GM23338 (cell line): Measurements from ENCODE around the gene ACP2. TPM values are rescaled to one million over a fixed set of nuclear protein-coding genes. Genes with fewer than 3 reads are reported as not detected.

Experiments
- ATAC-seq: fragments of 200-7000 bp; cut with Tn5 transposase; 3 replicates; pipeline ENCODE4 v1.9.1; 2020
- DNase-seq: peaks from one replicate; pipeline ENCODE4 v3.0.0-alpha.2; 2015; ENCODE audit warnings: low spot score
- H2AFZ ChIP-seq: fragments of 200-600 bp; sonication (generic); 2 replicates; pipeline ENCODE4 v1.8.0; 2016; ENCODE audit warnings: antibody characterized with exemption, mild to moderate bottlenecking, moderate library complexity
- H3F3A ChIP-seq: fragments of 200-600 bp; sonication (generic); replicated peaks from 2 replicates; pipeline ENCODE4 v1.8.0; 2017; ENCODE audit warnings: antibody characterized with exemption, mixed run types, low read depth
- H3K27ac ChIP-seq: fragments of 200-600 bp; sonication (generic); 2 replicates; pipeline ENCODE4 v1.6.1; 2016; ENCODE audit warnings: low read depth
- H3K27me3 ChIP-seq: fragments of 200-600 bp; sonication (generic); 2 replicates; pipeline ENCODE4 v1.8.0; 2016; ENCODE audit warnings: mild to moderate bottlenecking, mixed run types, moderate library complexity; ENCODE audit not compliant: insufficient read depth
- H3K36me3 ChIP-seq: fragments of 200-600 bp; sonication (generic); 2 replicates; pipeline ENCODE4 v1.8.0; 2016; ENCODE audit warnings: mild to moderate bottlenecking; ENCODE audit not compliant: insufficient read depth
- H3K4me1 ChIP-seq: fragments of 200-600 bp; sonication (generic); 2 replicates; pipeline ENCODE4 v1.8.0; 2016; ENCODE audit warnings: mild to moderate bottlenecking, moderate library complexity; ENCODE audit not compliant: insufficient read depth
- H3K4me2 ChIP-seq: fragments of 200-600 bp; sonication (generic); 2 replicates; pipeline ENCODE4 v1.7.1; 2017; ENCODE audit warnings: mixed run types
- H3K4me3 ChIP-seq: fragments of 200-600 bp; sonication (generic); 2 replicates; pipeline ENCODE4 v1.6.1; 2016; ENCODE audit warnings: mixed run types
- H3K79me2 ChIP-seq: fragments of 200-600 bp; sonication (generic); replicated peaks from 2 replicates; pipeline ENCODE4 v1.8.0; 2017; ENCODE audit warnings: mild to moderate bottlenecking; ENCODE audit not compliant: insufficient read depth
- H3K9me2 ChIP-seq: fragments of 200-600 bp; sonication (generic); 2 replicates; pipeline ENCODE4 v1.8.0; 2017; ENCODE audit not compliant: insufficient read depth
- H4K20me1 ChIP-seq: fragments of 200-600 bp; sonication (generic); replicated peaks from 2 replicates; pipeline ENCODE4 v1.8.0; 2017; ENCODE audit warnings: mild to moderate bottlenecking; ENCODE audit not compliant: insufficient read depth
- H3K27ac Mint-ChIP-seq: 2 replicates; pipeline ENCODE4 v1.8.0; 2020; ENCODE audit warnings: inconsistent platforms, mild to moderate bottlenecking, moderate library complexity, mixed read lengths
- H3K27me3 Mint-ChIP-seq: 3 replicates; pipeline ENCODE4 v1.8.0; 2022; ENCODE audit warnings: low read depth, mild to moderate bottlenecking, moderate library complexity, mixed read lengths, inconsistent platforms; ENCODE audit not compliant: insufficient read depth, poor library complexity
- H3K36me3 Mint-ChIP-seq: 3 replicates; pipeline ENCODE4 v1.8.0; 2021; ENCODE audit warnings: low read depth, mild to moderate bottlenecking, inconsistent platforms, moderate library complexity, mixed read lengths
- H3K4me1 Mint-ChIP-seq: 3 replicates; pipeline ENCODE4 v1.8.0; 2020; ENCODE audit warnings: mild to moderate bottlenecking, inconsistent platforms, mixed read lengths
- H3K4me3 Mint-ChIP-seq: 3 replicates; pipeline ENCODE4 v1.8.0; 2021; ENCODE audit warnings: moderate library complexity, mild to moderate bottlenecking, inconsistent platforms, mixed read lengths
- H3K9me3 Mint-ChIP-seq: 3 replicates; pipeline ENCODE4 v1.8.0; 2020; ENCODE audit warnings: moderate library complexity, mild to moderate bottlenecking, inconsistent platforms, mixed read lengths
- JUNB ChIP-seq: IDR thresholded peaks from one replicate; pipeline ENCODE4 v1.6.1; 2016; ENCODE audit warnings: antibody characterized with exemption; ENCODE audit not compliant: unreplicated experiment
- NANOG ChIP-seq: IDR thresholded peaks from 2 replicates; pipeline ENCODE4 v1.6.1; 2016; ENCODE audit warnings: antibody characterized with exemption, borderline replicate concordance
- POLR2AphosphoS5 ChIP-seq: IDR thresholded peaks from 2 replicates; pipeline ENCODE4 v1.6.1; 2016; ENCODE audit warnings: antibody characterized with exemption, low read depth
- ZNF331 ChIP-seq: fragments of 250-450 bp; sonication (Bioruptor Pico); IDR thresholded peaks from 2 replicates; pipeline ENCODE4 v1.5.0; 2020; ENCODE audit warnings: low read depth, mild to moderate bottlenecking, moderate library complexity
- polyA plus RNA-seq: library from polyadenylated mRNA; unstranded; fragments of >200 nt; fragmentation: Nextera tagmentation; extraction: Ambion mirVana; gene quantifications from 2 replicates; pipeline ENCODE4 v1.2.1, GENCODE V29; 2016
- total RNA-seq: library from RNA; depleted of rRNA; stranded (reverse); fragments of >200 nt; shearing (Covaris generic); gene quantifications from 2 replicates; pipeline ENCODE4 v1.2.3, GENCODE V29; 2014
- TF ChIP-seq, protein P1 (sequence below), 2 experiments: fragments of 200-600 bp in 1 of 2; sonication (generic) in 1 of 2; conservative IDR thresholded peaks; 2 replicates each; pipeline versions ENCODE4 v1.5.1 to v1.6.1; 2016 to 2017; ENCODE audit warnings: antibody characterized with exemption in 2 of 2, low read depth in 2 of 2, mild to moderate bottlenecking in 2 of 2, moderate library complexity in 1 of 2
- TF ChIP-seq, protein P2 (sequence below): IDR thresholded peaks from 2 replicates; pipeline ENCODE4 v1.6.1; 2016; ENCODE audit warnings: antibody characterized with exemption

Gene ACP2
- total and polyA plus RNA-seq, 2 experiments from 2014 or later = 7.3 to 32.1 TPM

DNA sequence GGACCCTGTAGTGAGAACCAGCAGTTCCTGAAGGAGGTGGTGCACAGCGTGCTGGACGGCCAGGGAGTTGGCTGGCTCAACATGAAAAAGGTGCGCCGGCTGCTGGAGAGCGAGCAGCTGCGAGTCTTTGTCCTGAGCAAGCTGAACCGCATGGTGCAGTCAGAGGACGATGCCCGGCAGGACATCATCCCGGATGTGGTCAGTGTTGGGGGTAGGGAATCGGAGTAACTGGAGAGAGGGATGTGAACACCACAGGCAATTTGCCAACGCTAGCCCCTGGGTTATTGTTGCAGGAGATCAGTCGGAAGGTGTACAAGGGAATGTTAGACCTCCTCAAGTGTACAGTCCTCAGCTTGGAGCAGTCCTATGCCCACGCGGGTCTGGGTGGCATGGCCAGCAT is 41.2 kb upstream of the ACP2 start:
- H3K4me3 Mint-ChIP-seq = no peak overlapping the region
- Histone ChIP-seq H3K4me3 (no peak overlapping the region), H3K79me2 (no peaks in the 10 kb centered on the region), H3K4me2 (no peak overlapping the region), H3K27ac (no peak overlapping the region), H3K36me3 (peaks cover 26% of the 10 kb centered on the region), H4K20me1 (peaks cover 10% of the 10 kb centered on the region), H2AFZ (no peak overlapping the region), H3F3A (no peaks in the 10 kb centered on the region), H3K27me3 (no peaks in the 10 kb centered on the region), H3K9me2 (no peaks in the 10 kb centered on the region), H3K4me1 (no peaks in the 10 kb centered on the region)
- no peak overlapping the region for H3K27ac Mint-ChIP-seq
- no peaks in the 10 kb centered on the region for H3K9me3 Mint-ChIP-seq
- peaks cover 2% of the 10 kb centered on the region for H3K27me3 Mint-ChIP-seq
- no peak for TF ChIP-seq JUNB
- TF ChIP-seq, protein P1, sequence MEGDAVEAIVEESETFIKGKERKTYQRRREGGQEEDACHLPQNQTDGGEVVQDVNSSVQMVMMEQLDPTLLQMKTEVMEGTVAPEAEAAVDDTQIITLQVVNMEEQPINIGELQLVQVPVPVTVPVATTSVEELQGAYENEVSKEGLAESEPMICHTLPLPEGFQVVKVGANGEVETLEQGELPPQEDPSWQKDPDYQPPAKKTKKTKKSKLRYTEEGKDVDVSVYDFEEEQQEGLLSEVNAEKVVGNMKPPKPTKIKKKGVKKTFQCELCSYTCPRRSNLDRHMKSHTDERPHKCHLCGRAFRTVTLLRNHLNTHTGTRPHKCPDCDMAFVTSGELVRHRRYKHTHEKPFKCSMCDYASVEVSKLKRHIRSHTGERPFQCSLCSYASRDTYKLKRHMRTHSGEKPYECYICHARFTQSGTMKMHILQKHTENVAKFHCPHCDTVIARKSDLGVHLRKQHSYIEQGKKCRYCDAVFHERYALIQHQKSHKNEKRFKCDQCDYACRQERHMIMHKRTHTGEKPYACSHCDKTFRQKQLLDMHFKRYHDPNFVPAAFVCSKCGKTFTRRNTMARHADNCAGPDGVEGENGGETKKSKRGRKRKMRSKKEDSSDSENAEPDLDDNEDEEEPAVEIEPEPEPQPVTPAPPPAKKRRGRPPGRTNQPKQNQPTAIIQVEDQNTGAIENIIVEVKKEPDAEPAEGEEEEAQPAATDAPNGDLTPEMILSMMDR (conservative IDR thresholded peaks at IDR 0.05; ENCODE audit: low read depth in 2 of 2) = no peak
- ATAC-seq (no peak), DNase-seq (no peak)
- peaks cover 73% of the 10 kb centered on the region for H3K36me3 Mint-ChIP-seq
- no peaks in the 10 kb centered on the region; the same call in 2 of the 3 replicates for H3K4me1 Mint-ChIP-seq

DNA sequence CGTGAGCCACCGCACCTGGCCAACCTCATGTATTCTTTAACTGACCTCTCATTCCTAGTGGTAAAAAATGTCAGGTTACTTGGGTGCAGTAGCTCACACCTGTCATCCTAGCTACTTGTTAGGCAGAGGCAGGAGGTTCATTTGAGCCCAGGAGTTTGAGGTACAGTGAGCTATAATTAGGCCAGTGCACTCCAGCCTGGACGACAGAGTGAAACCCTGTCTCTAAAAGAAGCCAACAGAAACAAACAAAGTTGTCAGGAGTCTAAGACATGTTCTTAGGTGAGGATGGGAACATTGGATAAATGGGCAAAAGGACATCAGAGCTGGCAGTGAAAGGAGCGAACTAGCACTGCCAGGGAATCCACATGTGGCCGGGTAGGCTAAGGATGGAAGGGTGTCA is 39.5 kb upstream of the ACP2 start:
- Histone ChIP-seq H3K4me2 (no peak overlapping the region), H3F3A (no peaks in the 10 kb centered on the region), H3K79me2 (no peaks in the 10 kb centered on the region), H3K27ac (no peak overlapping the region), H2AFZ (no peak overlapping the region), H3K27me3 (no peaks in the 10 kb centered on the region), H3K4me3 (no peak overlapping the region), H3K9me2 (no peaks in the 10 kb centered on the region), H4K20me1 (peaks cover 10% of the 10 kb centered on the region), H3K36me3 (peaks cover 32% of the 10 kb centered on the region), H3K4me1 (no peaks in the 10 kb centered on the region)
- Mint-ChIP-seq H3K27me3 (no peaks in the 10 kb centered on the region), H3K9me3 (no peaks in the 10 kb centered on the region), H3K36me3 (peaks cover 74% of the 10 kb centered on the region), H3K27ac (no peak overlapping the region), H3K4me1 (no peaks in the 10 kb centered on the region; the same call in 2 of the 3 replicates), H3K4me3 (no peak overlapping the region)
- no peak for TF ChIP-seq NANOG
- TF ChIP-seq ZNF331 (CRISPR knock-in tag) = no peak
- TF ChIP-seq POLR2AphosphoS5 = no peak
- TF ChIP-seq, protein P2, sequence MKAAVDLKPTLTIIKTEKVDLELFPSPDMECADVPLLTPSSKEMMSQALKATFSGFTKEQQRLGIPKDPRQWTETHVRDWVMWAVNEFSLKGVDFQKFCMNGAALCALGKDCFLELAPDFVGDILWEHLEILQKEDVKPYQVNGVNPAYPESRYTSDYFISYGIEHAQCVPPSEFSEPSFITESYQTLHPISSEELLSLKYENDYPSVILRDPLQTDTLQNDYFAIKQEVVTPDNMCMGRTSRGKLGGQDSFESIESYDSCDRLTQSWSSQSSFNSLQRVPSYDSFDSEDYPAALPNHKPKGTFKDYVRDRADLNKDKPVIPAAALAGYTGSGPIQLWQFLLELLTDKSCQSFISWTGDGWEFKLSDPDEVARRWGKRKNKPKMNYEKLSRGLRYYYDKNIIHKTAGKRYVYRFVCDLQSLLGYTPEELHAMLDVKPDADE = no peak
- TF ChIP-seq, protein P1 (conservative IDR thresholded peaks at IDR 0.05; ENCODE audit: low read depth in 2 of 2) = no peak
- ATAC-seq (no peak), DNase-seq (no peak)
